KOPT-K1 (cell line): Measurements from ENCODE around the gene APOBR.
"Not testable (repeated sequence)": the region's sequence is repeated elsewhere in the genome, so short reads cannot be mapped to it uniquely, and the experiment has no call there.

Experiments
- H3K27ac ChIP-seq: fragments of 200-600 bp; sonication (generic); 2 replicates; pipeline ENCODE4 v1.5.1; 2016; ENCODE audit warnings: antibody characterized with exemption, mild to moderate bottlenecking, low read depth, low read length; ENCODE audit not compliant: poor library complexity, severe bottlenecking
- H3K36me3 ChIP-seq: fragments of 200-600 bp; sonication (generic); 2 replicates; pipeline ENCODE4 v1.5.1; 2017; ENCODE audit warnings: antibody characterized with exemption, mild to moderate bottlenecking, low read length, moderate library complexity; ENCODE audit not compliant: insufficient read depth
- H3K9me3 ChIP-seq: fragments of 200-600 bp; sonication (generic); 2 replicates; pipeline ENCODE4 v1.5.1; 2017; ENCODE audit warnings: antibody characterized with exemption, low read length, mild to moderate bottlenecking; ENCODE audit not compliant: insufficient read depth, poor library complexity, severe bottlenecking

Gene APOBR

DNA sequence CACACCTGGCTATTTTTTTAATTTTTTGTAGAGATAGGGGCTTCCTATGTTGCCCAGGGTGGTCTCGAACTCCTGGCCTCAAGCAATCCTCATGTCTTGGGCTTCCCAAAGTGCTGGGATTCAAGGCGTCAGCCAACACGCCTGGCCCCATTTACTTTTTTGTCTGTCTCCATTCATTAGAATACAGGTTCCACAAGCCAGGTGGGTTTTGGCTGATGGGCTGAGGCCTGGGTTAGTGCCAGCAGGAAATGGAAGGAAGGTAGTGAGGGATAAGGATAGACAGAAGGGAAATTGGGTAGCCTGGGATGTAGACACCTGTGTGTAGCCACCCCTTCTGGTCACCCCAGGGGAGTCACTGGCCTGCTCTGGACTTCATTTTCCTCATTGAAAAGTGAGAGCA is 16.6 kb downstream of the APOBR start:
- Histone ChIP-seq H3K36me3 (no peaks in the 10 kb centered on the region), H3K27ac (no peak overlapping the region), H3K9me3 (no peaks in the 10 kb centered on the region)

DNA sequence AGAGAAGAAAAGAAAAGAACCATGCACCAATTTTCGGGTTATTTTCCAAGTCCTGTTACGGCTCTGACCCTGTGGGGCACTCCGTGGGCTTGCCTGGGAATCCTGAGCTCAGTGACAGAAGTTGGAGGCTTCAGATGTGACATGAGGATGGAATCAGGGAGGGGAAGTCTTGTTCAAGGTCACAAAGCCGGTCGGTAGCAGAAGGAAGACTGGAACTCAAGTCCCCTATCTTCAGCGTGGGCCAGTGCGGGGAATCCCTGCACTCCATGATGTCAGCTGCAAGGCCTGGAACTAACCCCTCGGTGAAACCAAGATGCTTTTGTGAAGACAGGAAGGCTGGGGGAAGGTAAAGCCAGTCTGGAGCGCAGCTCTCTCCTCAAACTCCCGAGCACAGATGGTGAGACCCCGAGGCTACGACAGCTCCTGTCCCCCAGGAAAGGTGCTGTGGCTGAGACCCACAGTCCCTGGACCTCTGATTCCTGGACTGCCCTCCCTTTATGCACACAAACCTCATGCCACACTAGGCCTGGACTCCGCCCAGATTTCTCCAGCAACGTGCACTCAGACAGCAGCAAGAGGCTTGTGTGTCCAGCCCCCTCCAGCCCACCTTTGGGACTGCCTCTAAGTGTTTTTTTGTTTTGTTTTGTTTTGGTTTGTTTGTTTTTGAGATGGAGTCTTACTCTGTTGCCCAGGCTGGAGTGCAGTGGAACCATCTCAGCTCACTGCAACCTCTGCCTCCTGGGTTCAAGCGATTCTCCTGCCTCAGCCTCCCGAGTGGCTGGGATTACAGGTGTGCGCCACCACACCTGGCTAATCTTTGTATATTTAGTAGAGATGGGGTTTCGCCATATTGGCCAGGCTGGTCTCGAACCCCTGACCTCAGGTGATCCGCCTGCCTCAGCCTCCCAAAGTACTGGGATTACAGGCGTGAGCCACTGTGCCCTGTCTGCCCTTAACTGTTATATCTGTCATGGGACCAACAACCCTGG is 17.7 kb downstream of the APOBR start:
- Histone ChIP-seq H3K36me3 (no peaks in the 10 kb centered on the region), H3K27ac (no peak overlapping the region), H3K9me3 (no peaks in the 10 kb centered on the region)

DNA sequence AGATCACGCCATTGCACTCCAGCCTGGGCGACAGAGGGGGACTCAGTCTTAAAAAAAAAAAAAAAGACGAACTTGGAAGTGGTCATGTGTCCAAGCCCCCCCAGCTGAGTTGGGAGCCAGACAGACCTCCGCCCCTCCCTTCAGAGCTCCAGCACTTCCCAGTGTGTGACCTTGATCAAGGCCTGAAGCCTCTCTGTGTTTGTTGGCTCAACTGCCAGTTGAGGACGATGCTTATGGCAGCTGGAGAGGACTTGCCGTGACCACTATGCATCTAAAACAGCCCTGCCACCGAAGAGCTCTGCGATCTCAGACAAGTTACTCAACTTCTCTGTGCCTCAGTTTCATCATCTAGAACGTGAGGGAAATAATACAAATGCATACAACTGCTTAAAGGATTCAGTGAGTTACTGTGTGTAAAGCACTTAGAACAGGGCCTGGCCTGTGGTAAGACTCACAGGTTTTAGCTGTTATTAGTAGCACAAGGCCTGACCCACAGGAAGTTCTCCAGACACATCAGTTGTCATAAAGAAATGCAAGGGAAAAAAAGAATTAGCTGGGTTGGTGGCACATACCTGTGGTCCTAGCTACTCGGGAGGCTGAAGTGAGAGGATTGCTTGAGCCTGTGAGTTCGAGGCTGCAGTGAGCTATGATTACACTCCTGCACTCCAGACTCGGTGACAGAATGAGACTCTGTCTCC is 19.2 kb downstream of the APOBR start:
- H3K36me3 ChIP-seq: no peaks in the 10 kb centered on the region
- no peaks in the 10 kb centered on the region for H3K9me3 ChIP-seq
- no peak overlapping the region for H3K27ac ChIP-seq

DNA sequence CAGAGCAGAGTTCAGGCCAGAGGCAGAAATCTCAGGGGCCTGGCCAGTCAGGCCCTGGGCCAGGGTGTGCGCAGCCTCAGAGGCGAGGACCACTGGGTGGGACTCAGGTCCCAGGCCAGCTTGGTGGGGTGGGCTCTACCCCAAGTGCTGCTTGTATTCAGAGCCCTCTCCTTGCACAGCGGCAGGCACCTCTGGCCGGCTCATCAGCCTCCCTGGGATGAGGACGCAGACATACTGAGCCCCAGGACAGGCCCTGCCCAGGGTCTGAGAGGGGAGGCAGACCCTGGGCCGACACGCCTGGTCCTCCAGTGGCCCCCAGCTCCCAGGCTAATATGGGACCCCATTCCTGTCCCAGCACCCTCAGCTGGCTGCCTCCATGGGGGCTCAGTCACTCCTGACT is 19.8 kb downstream of the APOBR start:
- no peak overlapping the region for H3K27ac ChIP-seq
- no peaks in the 10 kb centered on the region for H3K9me3 ChIP-seq
- H3K36me3 ChIP-seq: no peaks in the 10 kb centered on the region

DNA sequence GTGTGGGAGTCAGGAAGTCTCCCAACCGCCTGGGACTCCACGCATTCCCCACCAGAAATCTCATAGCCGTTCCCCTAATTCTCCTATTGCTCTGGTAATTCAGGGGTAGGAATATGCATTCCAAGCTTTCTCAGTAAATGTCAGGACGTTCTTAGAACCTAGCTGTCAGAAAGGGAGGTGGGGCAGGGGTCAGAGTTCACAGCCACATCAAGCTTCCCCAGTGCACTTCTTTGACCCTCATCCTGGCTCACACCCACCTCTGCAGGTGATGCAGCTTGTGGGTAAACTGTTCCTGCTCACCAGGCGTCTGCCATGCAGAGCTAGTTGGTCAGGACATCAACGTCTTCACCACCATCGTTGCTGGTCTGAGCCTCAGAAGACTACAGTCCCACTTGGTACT is 26.2 kb downstream of the APOBR start:
- Histone ChIP-seq H3K9me3 (no peaks in the 10 kb centered on the region), H3K27ac (no peak overlapping the region), H3K36me3 (no peaks in the 10 kb centered on the region)

DNA sequence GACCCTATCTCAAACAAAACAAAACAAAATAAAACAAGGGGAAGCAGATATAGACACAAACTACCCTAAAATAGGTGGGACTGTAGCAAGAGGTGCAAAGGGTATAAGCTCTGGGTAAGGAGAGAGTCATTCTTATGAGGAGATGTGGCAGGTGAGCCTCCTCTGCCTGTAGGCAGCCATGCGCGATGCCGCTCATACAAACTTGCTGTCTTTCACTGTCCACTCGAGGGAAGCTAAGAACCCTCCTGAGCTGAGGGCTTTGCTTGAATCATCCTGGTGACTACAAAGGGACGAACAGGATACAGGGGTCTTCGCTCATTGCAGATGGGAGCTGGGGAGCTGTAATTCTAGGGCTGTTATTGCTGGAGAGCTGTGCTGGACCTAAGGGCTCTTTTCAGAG is 27.0 kb downstream of the APOBR start:
- Histone ChIP-seq H3K9me3 (no peaks in the 10 kb centered on the region), H3K36me3 (no peaks in the 10 kb centered on the region), H3K27ac (no peak overlapping the region)

DNA sequence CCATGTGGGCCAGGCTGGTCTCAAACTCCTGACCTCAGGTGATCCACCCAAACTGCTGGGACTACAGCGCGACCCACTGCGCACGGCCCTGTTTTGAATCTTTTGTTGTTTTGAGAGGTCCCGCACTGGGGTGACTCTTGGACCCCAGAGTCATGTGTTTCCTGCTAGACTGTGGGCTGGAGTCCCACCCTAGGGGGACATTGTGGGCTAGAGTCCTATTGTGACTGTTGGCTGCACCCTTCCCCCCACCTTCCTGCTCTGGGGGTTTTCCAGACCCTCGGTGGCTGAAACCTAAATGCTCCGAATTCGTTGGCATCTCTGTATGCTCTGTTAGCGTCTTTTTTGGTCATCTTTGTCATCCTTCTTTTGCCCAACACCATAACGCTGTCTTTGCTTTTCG is 28.3 kb downstream of the APOBR start:
- Histone ChIP-seq H3K9me3 (no peaks in the 10 kb centered on the region), H3K27ac (no peak overlapping the region), H3K36me3 (no peaks in the 10 kb centered on the region)

DNA sequence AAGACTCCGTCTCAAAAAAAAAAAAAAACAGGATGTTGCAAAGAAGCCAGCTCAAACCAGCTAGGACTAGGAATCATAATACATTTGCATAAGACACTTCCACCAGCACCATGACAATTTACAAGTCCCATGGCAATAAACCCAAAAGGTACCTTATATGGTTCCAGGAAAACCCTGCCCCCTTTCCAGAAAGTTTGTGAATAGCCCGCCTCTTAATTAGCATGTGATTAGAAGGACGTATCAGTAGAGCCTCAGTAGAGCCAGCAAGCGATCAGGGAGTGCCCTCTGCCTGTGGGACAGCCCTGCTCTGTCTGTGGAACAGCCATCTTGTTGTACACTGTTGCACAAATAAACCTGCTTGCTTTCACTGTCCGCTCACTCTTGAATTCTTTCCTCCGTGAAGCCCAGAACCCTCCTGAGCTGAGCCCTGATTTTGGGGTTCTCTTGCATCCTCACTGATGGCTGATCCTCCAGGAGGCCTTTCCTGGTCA is 30.3 kb downstream of the APOBR start:
- H3K27ac ChIP-seq: no peak overlapping the region
- H3K9me3 ChIP-seq: no peaks in the 10 kb centered on the region
- no peaks in the 10 kb centered on the region for H3K36me3 ChIP-seq

DNA sequence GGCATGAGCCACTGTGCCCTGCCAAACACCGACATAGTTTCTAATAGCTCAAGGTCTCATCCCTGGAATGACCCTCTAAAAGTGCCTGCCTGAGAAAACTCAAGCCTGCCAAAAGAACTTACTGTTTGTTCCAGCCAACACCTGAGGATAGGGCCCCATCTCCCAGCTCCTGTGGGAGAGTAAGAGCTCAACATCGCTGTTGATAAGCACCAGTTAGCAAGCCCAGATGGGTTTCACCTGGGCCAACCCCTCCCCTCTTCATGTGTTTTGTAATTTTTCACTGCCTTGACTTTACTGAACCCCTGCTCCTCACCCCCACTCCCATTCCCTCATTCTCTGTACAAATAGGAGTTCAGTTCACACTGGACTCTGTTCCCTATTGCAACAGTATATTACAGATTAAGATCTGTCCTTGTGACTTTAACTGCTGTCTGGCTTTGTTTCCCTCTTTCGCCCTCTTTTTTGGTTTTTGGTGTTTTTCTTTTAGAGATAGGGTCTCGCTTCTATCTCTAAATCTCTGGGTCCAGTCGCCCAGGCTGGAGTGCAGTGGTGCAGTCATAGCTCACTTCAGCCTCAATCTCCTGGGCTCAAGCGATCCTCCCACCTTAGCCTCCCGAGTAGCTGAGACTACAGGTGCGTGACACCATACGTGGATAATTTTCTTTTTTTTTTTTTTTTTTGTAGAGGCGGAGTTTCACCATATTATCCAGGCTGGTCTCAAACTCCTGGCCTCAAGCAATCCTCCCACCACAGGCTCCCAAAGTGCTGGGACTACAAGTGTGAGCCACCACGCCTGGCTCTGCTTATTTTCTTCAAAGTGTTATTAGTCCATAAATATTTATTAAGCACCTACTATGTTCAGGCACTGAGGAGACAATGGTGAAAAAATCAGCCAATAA is 32.0 kb downstream of the APOBR start:
- H3K9me3 ChIP-seq: no peaks in the 10 kb centered on the region
- H3K36me3 ChIP-seq: no peaks in the 10 kb centered on the region
- H3K27ac ChIP-seq: no peak overlapping the region

DNA sequence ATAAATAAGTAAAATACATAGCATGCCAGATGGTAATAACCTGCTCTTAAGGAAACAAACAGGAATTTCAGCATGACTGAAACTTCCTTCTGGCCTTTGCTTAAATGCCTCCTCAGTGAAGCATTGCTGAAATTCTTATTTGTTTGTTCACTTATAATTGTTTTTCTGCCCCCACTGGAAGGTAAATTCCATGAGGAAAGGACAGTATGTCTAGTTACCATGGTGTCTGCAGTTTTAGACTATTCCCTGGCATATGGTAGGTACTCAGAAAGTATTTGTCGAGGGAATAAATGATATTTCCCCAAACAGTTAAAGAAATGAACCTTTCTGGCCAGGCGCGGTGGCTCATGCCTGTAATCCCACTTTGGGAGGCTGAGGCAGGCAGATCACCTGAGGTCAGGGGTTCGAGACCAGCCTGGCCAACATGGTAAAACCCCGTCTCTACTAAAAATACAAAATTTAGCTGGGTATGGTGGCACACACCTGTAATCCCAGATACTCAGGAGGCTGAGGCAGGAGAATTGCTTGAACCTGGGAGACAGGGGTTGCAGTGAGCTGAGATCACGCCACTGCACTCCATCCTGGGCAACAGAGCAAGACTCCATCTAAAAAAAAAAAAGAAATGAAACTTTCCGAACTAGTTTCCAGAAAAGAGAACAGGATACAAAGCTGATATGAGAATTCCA is 32.8 kb downstream of the APOBR start:
- not testable (repeated sequence) for H3K27ac ChIP-seq, H3K9me3 ChIP-seq, H3K36me3 ChIP-seq

DNA sequence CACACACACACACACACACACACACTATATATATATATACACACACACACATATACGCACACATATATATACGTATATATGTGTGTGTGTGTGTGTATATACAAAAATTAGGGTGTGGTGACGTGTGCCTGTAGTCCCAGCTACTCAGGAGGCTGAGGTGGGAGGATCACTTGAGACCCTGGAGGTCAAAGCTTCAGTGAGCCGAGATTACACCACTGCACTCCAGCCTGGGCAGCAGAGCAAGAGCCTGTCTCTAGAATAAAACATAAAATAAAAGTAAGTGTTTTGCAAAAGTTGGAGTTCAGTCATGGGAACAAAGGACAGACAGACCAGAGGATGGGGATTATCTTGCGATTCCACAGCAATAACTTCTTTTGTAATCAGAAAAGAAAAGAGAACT is 33.5 kb downstream of the APOBR start:
- no peak overlapping the region for H3K27ac ChIP-seq
- H3K9me3 ChIP-seq: no peaks in the 10 kb centered on the region
- no peaks in the 10 kb centered on the region for H3K36me3 ChIP-seq

DNA sequence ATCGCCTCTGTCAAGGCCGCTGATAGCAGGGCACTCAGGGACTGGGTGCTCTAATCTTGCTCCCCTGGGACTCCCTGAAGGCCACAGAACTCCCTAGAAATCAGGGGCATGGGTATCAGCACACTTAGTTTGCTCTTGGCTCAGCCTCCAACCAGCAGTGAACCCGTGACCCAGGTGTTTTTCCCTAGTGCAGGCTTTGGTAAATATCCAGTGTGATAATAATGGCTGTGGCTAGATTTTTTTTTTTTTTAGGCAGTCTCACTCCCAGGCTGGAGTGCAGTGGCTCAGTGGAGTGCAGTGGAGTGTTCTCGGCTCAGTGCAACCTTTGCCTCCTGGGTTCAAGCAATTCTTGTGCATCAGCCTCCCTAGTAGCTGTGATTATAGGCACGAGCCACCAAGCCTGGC is 34.0 kb downstream of the APOBR start:
- Histone ChIP-seq H3K27ac (no peak overlapping the region), H3K36me3 (no peaks in the 10 kb centered on the region), H3K9me3 (no peaks in the 10 kb centered on the region)

DNA sequence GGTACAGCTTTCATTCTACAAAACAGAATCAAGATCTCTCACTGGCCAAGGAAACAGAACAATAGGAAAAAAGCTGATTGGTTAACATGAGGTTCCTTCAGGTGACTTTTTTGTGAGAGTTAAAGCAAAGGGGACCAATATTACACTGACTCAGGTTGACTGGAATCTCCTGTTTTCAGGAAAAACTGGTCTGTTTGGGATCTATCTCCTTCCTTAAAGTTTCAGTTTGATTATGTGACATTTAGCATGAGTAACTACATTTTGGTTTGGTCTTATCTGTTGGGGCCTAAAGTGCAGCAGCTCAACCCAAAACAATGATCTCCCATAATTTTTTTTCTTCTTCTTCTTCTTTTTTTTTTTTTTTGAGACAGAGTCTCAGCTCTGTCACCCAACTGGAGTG is 34.7 kb downstream of the APOBR start:
- no peaks in the 10 kb centered on the region for H3K36me3 ChIP-seq
- no peak overlapping the region for H3K27ac ChIP-seq
- H3K9me3 ChIP-seq: no peaks in the 10 kb centered on the region
